Panc1 (cell line): ENCODE data around the gene RNF220.

ENCODE experiments used
- CTCF ChIP-seq: fragments of 450-650 bp; IDR thresholded peaks from 2 replicates; pipeline ENCODE4 v1.5.1; 2017; ENCODE audit warnings: mild to moderate bottlenecking
- POLR2AphosphoS5 ChIP-seq: IDR thresholded peaks from 2 replicates; pipeline ENCODE4 v1.6.1; 2012; ENCODE audit warnings: mild to moderate bottlenecking, low read depth, low read length, moderate library complexity
- TF ChIP-seq, protein P1 (sequence below), 2 experiments: IDR thresholded peaks; 2 replicates each; pipeline ENCODE4 v1.6.1; 2011 to 2012; ENCODE audit warnings: low read depth in 2 of 2, control low read depth in 1 of 2, low read length in 1 of 2, mild to moderate bottlenecking in 1 of 2, moderate library complexity in 1 of 2; ENCODE audit not compliant: insufficient read depth in 1 of 2

GRCh38 chr1:44636688-44637598 lies 231.9 kb downstream of the RNF220 start:
- no peak for TF ChIP-seq CTCF
- TF ChIP-seq, protein P1, sequence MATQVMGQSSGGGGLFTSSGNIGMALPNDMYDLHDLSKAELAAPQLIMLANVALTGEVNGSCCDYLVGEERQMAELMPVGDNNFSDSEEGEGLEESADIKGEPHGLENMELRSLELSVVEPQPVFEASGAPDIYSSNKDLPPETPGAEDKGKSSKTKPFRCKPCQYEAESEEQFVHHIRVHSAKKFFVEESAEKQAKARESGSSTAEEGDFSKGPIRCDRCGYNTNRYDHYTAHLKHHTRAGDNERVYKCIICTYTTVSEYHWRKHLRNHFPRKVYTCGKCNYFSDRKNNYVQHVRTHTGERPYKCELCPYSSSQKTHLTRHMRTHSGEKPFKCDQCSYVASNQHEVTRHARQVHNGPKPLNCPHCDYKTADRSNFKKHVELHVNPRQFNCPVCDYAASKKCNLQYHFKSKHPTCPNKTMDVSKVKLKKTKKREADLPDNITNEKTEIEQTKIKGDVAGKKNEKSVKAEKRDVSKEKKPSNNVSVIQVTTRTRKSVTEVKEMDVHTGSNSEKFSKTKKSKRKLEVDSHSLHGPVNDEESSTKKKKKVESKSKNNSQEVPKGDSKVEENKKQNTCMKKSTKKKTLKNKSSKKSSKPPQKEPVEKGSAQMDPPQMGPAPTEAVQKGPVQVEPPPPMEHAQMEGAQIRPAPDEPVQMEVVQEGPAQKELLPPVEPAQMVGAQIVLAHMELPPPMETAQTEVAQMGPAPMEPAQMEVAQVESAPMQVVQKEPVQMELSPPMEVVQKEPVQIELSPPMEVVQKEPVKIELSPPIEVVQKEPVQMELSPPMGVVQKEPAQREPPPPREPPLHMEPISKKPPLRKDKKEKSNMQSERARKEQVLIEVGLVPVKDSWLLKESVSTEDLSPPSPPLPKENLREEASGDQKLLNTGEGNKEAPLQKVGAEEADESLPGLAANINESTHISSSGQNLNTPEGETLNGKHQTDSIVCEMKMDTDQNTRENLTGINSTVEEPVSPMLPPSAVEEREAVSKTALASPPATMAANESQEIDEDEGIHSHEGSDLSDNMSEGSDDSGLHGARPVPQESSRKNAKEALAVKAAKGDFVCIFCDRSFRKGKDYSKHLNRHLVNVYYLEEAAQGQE (IDR thresholded peaks at IDR 0.05; ENCODE audit: insufficient read depth in 1 of 2, low read depth in 2 of 2, low read length in 1 of 2), result no peak
- TF ChIP-seq POLR2AphosphoS5, result no peak
